Neural cell (in vitro differentiated cells): ENCODE data around the gene TAMM41. TPM values are rescaled to one million over a fixed set of nuclear protein-coding genes. Genes with fewer than 3 reads are reported as not detected.

Experiments
- H2AFZ ChIP-seq: fragments of 200-600, 300-800 bp; sonication (generic), shearing (Covaris generic); 2 replicates; pipeline ENCODE4 v1.6.0; 2014; ENCODE audit warnings: low read depth, mild to moderate bottlenecking, antibody characterized with exemption, low read length, moderate library complexity
- H3F3A ChIP-seq: fragments of 200-600 bp; shearing (Covaris generic); 2 replicates; pipeline ENCODE4 v1.6.1; 2016; ENCODE audit warnings: mild to moderate bottlenecking, moderate library complexity, mixed read lengths, antibody characterized with exemption, low read length; ENCODE audit not compliant: insufficient read depth, poor library complexity, severe bottlenecking
- H3K27ac ChIP-seq: fragments of 200-600, 300-800 bp; sonication (generic), shearing (Covaris generic); 2 replicates; pipeline ENCODE4 v1.5.1; 2014; ENCODE audit warnings: mild to moderate bottlenecking, low read length, moderate library complexity
- H3K27me3 ChIP-seq: fragments of 300-800, 200-600 bp; sonication (generic), shearing (Covaris generic); 2 replicates; pipeline ENCODE4 v1.6.0; 2014; ENCODE audit warnings: mild to moderate bottlenecking, low read depth, low read length, moderate library complexity; ENCODE audit not compliant: insufficient read depth
- H3K36me3 ChIP-seq: fragments of 300-800, 200-600 bp; sonication (generic), shearing (Covaris generic); 2 replicates; pipeline ENCODE4 v1.5.1; 2014; ENCODE audit warnings: mild to moderate bottlenecking, antibody characterized with exemption, low read length, moderate library complexity; ENCODE audit not compliant: insufficient read depth
- H3K4me2 ChIP-seq: fragments of 300-800, 200-600 bp; sonication (generic), shearing (Covaris generic); 2 replicates; pipeline ENCODE4 v1.6.0; 2014; ENCODE audit warnings: mild to moderate bottlenecking, low read length
- H3K4me3 ChIP-seq: fragments of 300-800, 200-600 bp; sonication (generic), shearing (Covaris generic); 2 replicates; pipeline ENCODE4 v1.5.1; 2014; ENCODE audit warnings: mild to moderate bottlenecking, low read length, moderate library complexity
- H3K79me2 ChIP-seq: fragments of 200-600 bp; shearing (Covaris generic); replicated peaks from 2 replicates; pipeline ENCODE4 v1.6.0; 2014; ENCODE audit warnings: mild to moderate bottlenecking, low read length, moderate library complexity; ENCODE audit not compliant: insufficient read depth
- H3K9ac ChIP-seq: fragments of 300-800, 200-600 bp; sonication (generic), shearing (Covaris generic); 2 replicates; pipeline ENCODE4 v1.6.1; 2016; ENCODE audit warnings: mild to moderate bottlenecking, low read length, mixed read lengths
- H3K9me2 ChIP-seq: fragments of 200-600 bp; shearing (Covaris generic); 2 replicates; pipeline ENCODE4 v1.6.1; 2016; ENCODE audit warnings: mild to moderate bottlenecking, low read length, mixed read lengths; ENCODE audit not compliant: insufficient read depth
- H3K9me3 ChIP-seq: fragments of 200-600, 300-800 bp; sonication (generic), shearing (Covaris generic); 2 replicates; pipeline ENCODE4 v1.6.1; 2016; ENCODE audit warnings: mild to moderate bottlenecking, mixed run types, low read length, moderate library complexity, mixed read lengths
- H4K20me1 ChIP-seq: fragments of 200-600 bp; shearing (Covaris generic); 2 replicates; pipeline ENCODE4 v1.6.1; 2016; ENCODE audit warnings: mild to moderate bottlenecking, mixed run types; ENCODE audit not compliant: insufficient read depth
- EP300 ChIP-seq: fragments of 450-650 bp; conservative IDR thresholded peaks from 2 replicates; pipeline ENCODE4 v1.6.1; 2014; ENCODE audit warnings: antibody characterized with exemption, mild to moderate bottlenecking, moderate library complexity; ENCODE audit not compliant: poor library complexity, severe bottlenecking
- EZH2 ChIP-seq: fragments of 200-600, 300-800 bp; shearing (Covaris generic), sonication (generic); IDR thresholded peaks from 2 replicates; pipeline ENCODE4 v1.6.1; 2014; ENCODE audit warnings: antibody characterized with exemption, low read length, borderline replicate concordance, mild to moderate bottlenecking; ENCODE audit not compliant: insufficient read depth, poor library complexity, severe bottlenecking
- MXI1 ChIP-seq: fragments of 450-650 bp; conservative IDR thresholded peaks from 2 replicates; pipeline ENCODE4 v1.6.1; 2014; ENCODE audit warnings: antibody characterized with exemption, mild to moderate bottlenecking; ENCODE audit not compliant: poor library complexity, severe bottlenecking
- POLR2AphosphoS5 ChIP-seq: IDR thresholded peaks from 2 replicates; pipeline ENCODE4 v1.6.1; 2012
- RAD21 ChIP-seq: fragments of 450-650 bp; conservative IDR thresholded peaks from 2 replicates; pipeline ENCODE4 v1.6.1; 2014; ENCODE audit warnings: antibody characterized with exemption, mild to moderate bottlenecking, moderate library complexity
- SMC3 ChIP-seq: fragments of 450-650 bp; conservative IDR thresholded peaks from 2 replicates; pipeline ENCODE4 v1.6.1; 2014; ENCODE audit warnings: antibody characterized with exemption, mild to moderate bottlenecking, moderate library complexity; ENCODE audit not compliant: poor library complexity
- TAF1 ChIP-seq: IDR thresholded peaks from 2 replicates; pipeline ENCODE4 v1.6.1; 2012; ENCODE audit warnings: low read depth
- polyA plus RNA-seq: library from polyadenylated mRNA; depleted of rRNA; stranded (reverse); fragments of >200 nt; gene quantifications from 2 replicates; pipeline ENCODE4 v1.2.3, GENCODE V29; 2014
- TF ChIP-seq, protein P1 (sequence below): fragments of 450-650 bp; IDR thresholded peaks from 2 replicates; pipeline ENCODE4 v1.5.1; 2014; ENCODE audit warnings: antibody characterized with exemption, mild to moderate bottlenecking, moderate library complexity; ENCODE audit not compliant: poor library complexity, severe bottlenecking
- TF ChIP-seq, protein P2 (sequence below): IDR thresholded peaks from 2 replicates; pipeline ENCODE4 v1.6.1; 2012; ENCODE audit warnings: borderline replicate concordance

Gene TAMM41
- polyA plus RNA-seq, 1 donor from 2014 or later: 3.1 TPM

DNA sequence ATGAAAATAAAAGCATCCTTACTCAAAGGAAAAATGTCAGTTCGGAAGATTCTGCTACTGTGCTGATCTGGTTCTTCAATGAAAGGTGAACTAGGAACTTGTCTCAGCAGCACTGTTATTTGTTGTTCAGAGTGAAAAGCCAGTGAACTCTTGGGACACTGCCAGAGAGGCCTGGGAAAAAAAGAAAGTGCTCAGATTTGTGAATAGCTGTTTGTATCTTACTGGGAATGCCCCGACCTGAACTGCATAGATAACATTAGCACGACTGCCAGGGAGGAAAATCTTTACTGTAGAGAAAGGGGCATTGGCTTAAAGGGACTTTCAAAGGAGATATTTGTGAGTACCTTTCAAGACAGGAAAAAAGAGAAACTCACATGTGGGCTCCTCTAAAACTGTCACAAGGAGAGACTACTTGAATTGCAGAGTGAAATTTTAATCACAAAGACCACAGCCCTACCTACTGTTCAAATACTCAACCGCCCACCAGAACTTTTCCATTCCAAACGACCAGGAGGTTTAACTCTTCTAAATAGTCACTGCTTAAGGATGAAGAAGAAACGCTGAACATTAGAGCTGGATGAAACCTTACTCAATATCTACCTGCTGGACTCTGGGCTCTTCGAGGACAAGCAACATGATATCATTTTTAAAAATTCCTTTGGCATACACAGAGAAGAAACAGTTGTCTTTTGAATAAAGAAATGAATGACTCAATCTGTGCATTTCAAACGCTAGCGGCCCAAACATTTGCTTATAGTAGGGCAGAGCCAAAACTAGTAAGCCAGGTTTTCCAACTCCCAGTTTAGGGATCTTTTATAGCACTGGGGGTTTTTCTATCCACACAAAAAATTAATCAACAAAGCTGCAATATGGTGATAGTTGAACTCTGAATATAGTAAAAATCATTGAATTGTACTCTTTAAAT is 13.4 kb downstream of the TAMM41 start:
- TF ChIP-seq, protein P1, sequence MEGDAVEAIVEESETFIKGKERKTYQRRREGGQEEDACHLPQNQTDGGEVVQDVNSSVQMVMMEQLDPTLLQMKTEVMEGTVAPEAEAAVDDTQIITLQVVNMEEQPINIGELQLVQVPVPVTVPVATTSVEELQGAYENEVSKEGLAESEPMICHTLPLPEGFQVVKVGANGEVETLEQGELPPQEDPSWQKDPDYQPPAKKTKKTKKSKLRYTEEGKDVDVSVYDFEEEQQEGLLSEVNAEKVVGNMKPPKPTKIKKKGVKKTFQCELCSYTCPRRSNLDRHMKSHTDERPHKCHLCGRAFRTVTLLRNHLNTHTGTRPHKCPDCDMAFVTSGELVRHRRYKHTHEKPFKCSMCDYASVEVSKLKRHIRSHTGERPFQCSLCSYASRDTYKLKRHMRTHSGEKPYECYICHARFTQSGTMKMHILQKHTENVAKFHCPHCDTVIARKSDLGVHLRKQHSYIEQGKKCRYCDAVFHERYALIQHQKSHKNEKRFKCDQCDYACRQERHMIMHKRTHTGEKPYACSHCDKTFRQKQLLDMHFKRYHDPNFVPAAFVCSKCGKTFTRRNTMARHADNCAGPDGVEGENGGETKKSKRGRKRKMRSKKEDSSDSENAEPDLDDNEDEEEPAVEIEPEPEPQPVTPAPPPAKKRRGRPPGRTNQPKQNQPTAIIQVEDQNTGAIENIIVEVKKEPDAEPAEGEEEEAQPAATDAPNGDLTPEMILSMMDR: no peak
- no peak for TF ChIP-seq EP300
- TF ChIP-seq RAD21: no peak
- no peak for TF ChIP-seq SMC3
- no peak for TF ChIP-seq TAF1
- TF ChIP-seq, protein P2, sequence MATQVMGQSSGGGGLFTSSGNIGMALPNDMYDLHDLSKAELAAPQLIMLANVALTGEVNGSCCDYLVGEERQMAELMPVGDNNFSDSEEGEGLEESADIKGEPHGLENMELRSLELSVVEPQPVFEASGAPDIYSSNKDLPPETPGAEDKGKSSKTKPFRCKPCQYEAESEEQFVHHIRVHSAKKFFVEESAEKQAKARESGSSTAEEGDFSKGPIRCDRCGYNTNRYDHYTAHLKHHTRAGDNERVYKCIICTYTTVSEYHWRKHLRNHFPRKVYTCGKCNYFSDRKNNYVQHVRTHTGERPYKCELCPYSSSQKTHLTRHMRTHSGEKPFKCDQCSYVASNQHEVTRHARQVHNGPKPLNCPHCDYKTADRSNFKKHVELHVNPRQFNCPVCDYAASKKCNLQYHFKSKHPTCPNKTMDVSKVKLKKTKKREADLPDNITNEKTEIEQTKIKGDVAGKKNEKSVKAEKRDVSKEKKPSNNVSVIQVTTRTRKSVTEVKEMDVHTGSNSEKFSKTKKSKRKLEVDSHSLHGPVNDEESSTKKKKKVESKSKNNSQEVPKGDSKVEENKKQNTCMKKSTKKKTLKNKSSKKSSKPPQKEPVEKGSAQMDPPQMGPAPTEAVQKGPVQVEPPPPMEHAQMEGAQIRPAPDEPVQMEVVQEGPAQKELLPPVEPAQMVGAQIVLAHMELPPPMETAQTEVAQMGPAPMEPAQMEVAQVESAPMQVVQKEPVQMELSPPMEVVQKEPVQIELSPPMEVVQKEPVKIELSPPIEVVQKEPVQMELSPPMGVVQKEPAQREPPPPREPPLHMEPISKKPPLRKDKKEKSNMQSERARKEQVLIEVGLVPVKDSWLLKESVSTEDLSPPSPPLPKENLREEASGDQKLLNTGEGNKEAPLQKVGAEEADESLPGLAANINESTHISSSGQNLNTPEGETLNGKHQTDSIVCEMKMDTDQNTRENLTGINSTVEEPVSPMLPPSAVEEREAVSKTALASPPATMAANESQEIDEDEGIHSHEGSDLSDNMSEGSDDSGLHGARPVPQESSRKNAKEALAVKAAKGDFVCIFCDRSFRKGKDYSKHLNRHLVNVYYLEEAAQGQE: no peak
- no peak for TF ChIP-seq EZH2
- no peak for TF ChIP-seq MXI1
- Histone ChIP-seq H3K4me3 (no peak overlapping the region), H3F3A (no peaks in the 10 kb centered on the region), H3K4me2 (no peak overlapping the region), H3K9ac (no peak overlapping the region), H3K36me3 (no peaks in the 10 kb centered on the region), H3K27ac (no peak overlapping the region), H3K9me2 (no peaks in the 10 kb centered on the region), H3K9me3 (no peaks in the 10 kb centered on the region), H2AFZ (no peak overlapping the region), H3K27me3 (no peaks in the 10 kb centered on the region), H3K79me2 (no peaks in the 10 kb centered on the region), H4K20me1 (no peaks in the 10 kb centered on the region)

DNA sequence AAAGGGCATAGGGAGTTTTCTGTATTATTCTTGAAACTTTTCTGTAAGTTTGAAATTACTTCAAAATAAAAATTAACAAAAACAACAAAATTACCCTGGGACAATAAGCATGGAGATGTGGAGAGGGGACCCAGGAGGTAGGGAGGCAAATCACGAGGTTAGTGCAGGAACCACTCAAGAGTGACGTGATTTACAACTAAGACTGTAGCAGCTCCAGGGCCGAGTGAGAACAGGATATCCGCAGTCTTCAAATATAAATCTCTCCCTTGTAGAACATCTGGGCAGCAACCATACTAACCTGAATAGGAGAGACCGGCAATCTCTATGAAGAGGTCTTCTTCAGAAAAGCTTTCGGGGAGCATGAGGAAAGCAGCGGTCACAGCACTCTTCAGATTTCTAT is 17.3 kb downstream of the TAMM41 start:
- peaks cover 7% of the 10 kb centered on the region for H3K36me3 ChIP-seq
- no peak overlapping the region for H3K9ac ChIP-seq
- H3F3A ChIP-seq: no peaks in the 10 kb centered on the region
- H3K9me2 ChIP-seq: no peaks in the 10 kb centered on the region
- TF ChIP-seq MXI1 (no peak), EP300 (no peak), POLR2AphosphoS5 (no peak), TAF1 (no peak), EZH2 (no peak), RAD21 (no peak), SMC3 (no peak)
- TF ChIP-seq, protein P1: no peak
- TF ChIP-seq, protein P2: no peak
- no peaks in the 10 kb centered on the region for H3K79me2 ChIP-seq
- no peak overlapping the region for H3K27ac ChIP-seq
- H3K4me2 ChIP-seq: no peak overlapping the region
- H3K27me3 ChIP-seq: no peaks in the 10 kb centered on the region
- H3K9me3 ChIP-seq: no peaks in the 10 kb centered on the region
- H4K20me1 ChIP-seq: no peaks in the 10 kb centered on the region
- H2AFZ ChIP-seq: no peak overlapping the region
- H3K4me3 ChIP-seq: no peak overlapping the region
